ENCODE measurements around the gene ERC2.
"Not testable (repeated sequence)": the region's sequence is repeated elsewhere in the genome, so short reads cannot be mapped to it uniquely, and the experiment has no call there.

ERC2 gene

DNA sequence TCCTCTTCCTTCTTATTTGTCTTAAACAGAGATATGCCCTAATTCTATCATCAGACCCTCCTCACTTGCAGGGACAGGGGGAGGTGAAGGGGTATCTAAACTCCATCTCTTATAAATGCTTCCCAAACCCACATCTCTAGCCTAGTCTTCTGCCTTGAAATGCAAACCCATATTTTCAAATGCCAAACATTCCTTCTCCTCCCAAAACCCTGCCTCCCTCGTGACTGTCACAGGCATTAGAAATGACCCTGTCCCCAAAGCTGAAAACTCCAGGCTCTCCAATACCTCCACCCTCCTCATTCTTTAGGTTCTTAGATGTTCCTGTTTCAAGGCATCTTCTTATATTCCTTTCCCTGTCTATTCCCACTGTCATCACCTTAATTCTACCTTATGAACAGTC, 191.0 kb downstream of the ERC2 start:
- Mint-ChIP-seq H3K36me3 (no peaks in the 10 kb centered on the region), H3K4me1 (no peaks in the 10 kb centered on the region), H3K9me3 (no peaks in the 10 kb centered on the region), H3K4me3 (no peak overlapping the region), H3K27me3 (peaks cover 5% of the 10 kb centered on the region), H3K27ac (no peak overlapping the region)

DNA sequence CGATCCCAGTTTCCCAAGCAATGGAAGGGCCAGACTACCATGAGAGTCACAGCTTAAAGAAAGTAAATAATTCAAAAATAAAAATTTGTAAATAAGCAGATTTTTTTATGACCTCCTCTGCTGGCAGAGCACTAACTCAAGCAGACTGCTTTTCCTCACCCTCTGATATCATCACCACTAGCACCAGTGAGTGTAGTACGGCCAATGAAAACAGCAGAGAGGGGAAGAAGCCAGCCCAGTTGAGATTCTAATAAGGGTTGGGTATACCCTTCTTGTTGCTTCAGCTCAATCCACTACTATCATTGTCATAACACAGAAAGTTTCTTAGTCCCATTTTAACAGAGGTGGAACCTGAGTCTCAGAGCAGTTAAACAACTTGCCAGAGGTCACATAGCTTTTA, 193.1 kb downstream of the ERC2 start:
- no peaks in the 10 kb centered on the region for H3K9me3 Mint-ChIP-seq
- no peaks in the 10 kb centered on the region for H3K36me3 Mint-ChIP-seq
- H3K27me3 Mint-ChIP-seq, result peaks cover 3% of the 10 kb centered on the region
- no peak overlapping the region for H3K27ac Mint-ChIP-seq
- H3K4me1 Mint-ChIP-seq, result no peaks in the 10 kb centered on the region
- no peak overlapping the region for H3K4me3 Mint-ChIP-seq

- H3K27me3 Mint-ChIP-seq, result peaks cover 6% of the 10 kb centered on the region
These were observed 198.3 kb downstream of the ERC2 start for GRCh38 chr3:56269755-56270535.

DNA sequence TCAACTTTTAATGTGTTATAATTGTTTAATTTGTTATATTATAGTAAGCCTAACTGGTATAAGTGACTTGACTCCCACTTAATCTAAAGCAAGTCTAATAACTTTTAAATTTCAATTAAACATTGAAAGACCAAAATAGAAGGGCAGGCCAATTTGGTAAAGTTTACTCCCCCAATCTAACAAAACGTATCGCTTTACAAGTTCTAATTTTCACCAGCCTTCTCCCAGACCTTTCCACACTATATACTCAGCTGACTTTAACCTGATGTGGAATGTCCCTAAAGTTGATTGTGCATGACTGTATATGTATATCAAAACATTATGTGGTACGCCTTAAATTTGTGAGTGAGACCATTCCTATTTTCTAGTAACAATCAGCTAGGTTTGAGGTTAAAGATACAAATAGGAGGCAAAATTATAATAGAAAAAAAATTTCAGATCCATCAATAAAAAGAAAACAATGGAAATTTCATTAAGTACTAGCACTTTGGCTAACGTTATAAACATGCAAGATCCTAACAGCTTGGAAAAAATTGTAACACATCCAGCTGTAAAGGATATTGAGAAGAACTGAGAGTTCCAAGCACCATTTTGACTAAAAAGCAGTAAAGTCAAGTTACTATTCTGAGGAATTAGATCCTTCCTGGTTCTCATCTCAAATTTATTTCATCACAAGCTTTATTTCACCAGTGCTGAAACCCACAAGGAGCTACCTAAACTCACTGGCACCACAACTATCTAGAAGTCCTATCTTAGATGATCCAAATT, 199.5 kb downstream of the ERC2 start:
- no peak overlapping the region for H3K4me3 Mint-ChIP-seq
- no peaks in the 10 kb centered on the region for H3K9me3 Mint-ChIP-seq
- H3K27me3 Mint-ChIP-seq, result peaks cover 6% of the 10 kb centered on the region
- no peaks in the 10 kb centered on the region for H3K36me3 Mint-ChIP-seq
- H3K27ac Mint-ChIP-seq, result no peak overlapping the region
- H3K4me1 Mint-ChIP-seq, result no peaks in the 10 kb centered on the region

More at GRCh38 chr3:56269755-56270535, 198.3 kb downstream of the ERC2 start:
- no peaks in the 10 kb centered on the region for H3K36me3 Mint-ChIP-seq
- H3K4me3 Mint-ChIP-seq, result no peak overlapping the region
- no peaks in the 10 kb centered on the region for H3K9me3 Mint-ChIP-seq
- no peak overlapping the region for H3K27ac Mint-ChIP-seq
- no peaks in the 10 kb centered on the region for H3K4me1 Mint-ChIP-seq

GRCh38 chr3:56261852-56262251, 206.4 kb downstream of the ERC2 start:
- peaks cover 16% of the 10 kb centered on the region for H3K27me3 Mint-ChIP-seq
- not testable (repeated sequence) for H3K4me3 Mint-ChIP-seq, H3K36me3 Mint-ChIP-seq, H3K9me3 Mint-ChIP-seq, H3K27ac Mint-ChIP-seq, H3K4me1 Mint-ChIP-seq

DNA sequence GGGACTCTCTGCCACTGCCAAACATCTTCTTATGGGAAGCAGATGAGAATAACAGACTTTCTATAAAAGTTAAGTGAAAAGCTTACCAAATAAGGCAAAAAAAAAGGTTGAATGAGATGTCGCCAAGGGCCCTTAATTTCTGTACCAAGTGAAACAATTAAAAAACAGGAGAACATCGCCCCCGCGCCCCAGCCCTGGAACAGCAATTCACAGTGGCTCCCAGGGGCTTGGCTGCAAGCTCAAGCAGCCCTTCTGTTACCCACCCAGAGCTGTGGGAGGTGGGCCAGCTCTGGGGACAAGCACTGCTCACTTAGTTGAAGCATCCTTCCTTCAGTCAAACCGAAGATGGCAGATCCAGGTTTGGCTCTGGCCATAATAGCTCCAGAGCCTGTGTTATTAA, 208.0 kb downstream of the ERC2 start:
- Mint-ChIP-seq H3K36me3 (no peaks in the 10 kb centered on the region), H3K4me3 (no peak overlapping the region), H3K27me3 (peaks cover 12% of the 10 kb centered on the region), H3K27ac (no peak overlapping the region), H3K9me3 (no peaks in the 10 kb centered on the region), H3K4me1 (no peaks in the 10 kb centered on the region)

- Mint-ChIP-seq H3K4me3 (no peak overlapping the region), H3K9me3 (no peaks in the 10 kb centered on the region), H3K36me3 (no peaks in the 10 kb centered on the region), H3K27ac (no peak overlapping the region), H3K4me1 (no peaks in the 10 kb centered on the region), H3K27me3 (peaks cover 12% of the 10 kb centered on the region)
These were observed 210.4 kb downstream of the ERC2 start for GRCh38 chr3:56257826-56258225.

DNA sequence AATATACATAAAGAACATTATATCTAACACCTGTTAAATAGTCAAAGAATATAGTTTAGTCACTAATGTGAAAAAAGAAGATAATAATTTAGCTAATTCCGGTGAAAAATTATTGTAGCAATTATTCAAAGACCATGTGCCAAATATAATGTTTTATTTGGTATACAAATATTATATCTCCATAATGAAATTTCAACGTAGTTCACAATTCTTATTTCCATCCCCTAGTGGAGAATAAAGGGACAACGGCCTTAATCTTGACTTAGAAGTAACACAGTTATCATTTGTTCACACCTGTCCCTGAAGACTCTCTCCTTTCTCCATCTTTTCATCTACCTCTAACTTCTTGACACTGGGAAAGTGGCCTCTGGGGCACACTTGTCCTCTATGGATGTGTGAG, 213.4 kb downstream of the ERC2 start:
- H3K4me1 Mint-ChIP-seq, result no peaks in the 10 kb centered on the region
- no peaks in the 10 kb centered on the region for H3K36me3 Mint-ChIP-seq
- H3K9me3 Mint-ChIP-seq, result no peaks in the 10 kb centered on the region
- H3K4me3 Mint-ChIP-seq, result no peak overlapping the region
- no peak overlapping the region for H3K27ac Mint-ChIP-seq
- H3K27me3 Mint-ChIP-seq, result peaks cover 2% of the 10 kb centered on the region

- H3K4me3 Mint-ChIP-seq, result no peak overlapping the region
- no peak overlapping the region for H3K27ac Mint-ChIP-seq
- no peaks in the 10 kb centered on the region for H3K36me3 Mint-ChIP-seq
- H3K27me3 Mint-ChIP-seq, result peaks cover 2% of the 10 kb centered on the region
- no peaks in the 10 kb centered on the region for H3K4me1 Mint-ChIP-seq
- H3K9me3 Mint-ChIP-seq, result no peaks in the 10 kb centered on the region
These were observed 214.2 kb downstream of the ERC2 start for GRCh38 chr3:56253941-56254665.

- Mint-ChIP-seq H3K4me3 (no peak overlapping the region), H3K9me3 (no peaks in the 10 kb centered on the region), H3K36me3 (no peaks in the 10 kb centered on the region), H3K27ac (no peak overlapping the region), H3K27me3 (peaks cover 2% of the 10 kb centered on the region), H3K4me1 (no peaks in the 10 kb centered on the region)
These were observed 216.8 kb downstream of the ERC2 start for GRCh38 chr3:56251343-56251945.

GRCh38 chr3:56248021-56248420, 220.2 kb downstream of the ERC2 start:
- Mint-ChIP-seq H3K4me1 (no peaks in the 10 kb centered on the region), H3K36me3 (no peaks in the 10 kb centered on the region), H3K27me3 (peaks cover 2% of the 10 kb centered on the region), H3K9me3 (no peaks in the 10 kb centered on the region), H3K4me3 (no peak overlapping the region), H3K27ac (no peak overlapping the region)

DNA sequence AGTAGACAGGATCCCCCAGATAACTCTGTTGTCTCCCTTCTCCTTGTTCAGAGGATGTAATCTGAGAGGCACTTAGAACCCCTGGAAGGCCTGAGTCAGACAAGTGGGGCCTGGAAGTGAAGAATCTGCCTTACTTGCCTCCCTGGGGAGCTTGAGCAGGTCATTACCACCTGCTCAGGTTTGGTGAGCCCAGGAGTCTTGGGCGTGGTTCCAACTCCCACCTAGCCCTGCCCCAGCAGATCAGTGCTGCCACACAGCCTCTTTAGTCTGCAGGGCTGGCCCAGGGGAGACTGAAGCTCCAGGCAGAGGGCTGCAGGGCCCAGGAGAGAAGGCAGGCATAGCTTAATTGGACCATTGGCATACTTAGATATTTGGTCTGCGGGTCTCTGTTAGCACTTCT, 230.0 kb downstream of the ERC2 start:
- Mint-ChIP-seq H3K9me3 (no peaks in the 10 kb centered on the region), H3K27ac (no peak overlapping the region), H3K4me3 (no peak overlapping the region), H3K27me3 (peaks cover 3% of the 10 kb centered on the region), H3K4me1 (no peaks in the 10 kb centered on the region), H3K36me3 (no peaks in the 10 kb centered on the region)

DNA sequence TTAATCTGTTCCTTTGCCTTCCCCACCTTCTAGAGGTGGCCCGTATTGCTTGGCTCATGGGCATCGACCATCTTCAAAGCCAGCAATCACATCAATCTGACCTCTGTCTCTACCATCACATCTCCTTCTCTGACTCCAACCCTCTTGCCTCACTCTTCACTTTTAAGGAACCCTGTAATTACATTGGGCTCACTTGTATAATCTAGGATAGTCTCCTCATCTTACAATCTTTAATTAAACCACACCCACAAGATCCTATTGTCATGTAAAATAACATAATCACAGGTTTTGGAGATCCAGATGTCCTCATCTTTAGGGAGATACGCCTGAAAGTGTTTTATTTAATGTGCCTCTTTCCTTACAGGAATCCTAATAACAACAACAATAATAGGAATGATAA, 234.5 kb downstream of the ERC2 start:
- no peak overlapping the region for H3K27ac Mint-ChIP-seq
- H3K9me3 Mint-ChIP-seq, result peaks cover 5% of the 10 kb centered on the region
- H3K36me3 Mint-ChIP-seq, result no peaks in the 10 kb centered on the region
- no peaks in the 10 kb centered on the region for H3K4me1 Mint-ChIP-seq
- peaks cover 7% of the 10 kb centered on the region for H3K27me3 Mint-ChIP-seq
- no peak overlapping the region for H3K4me3 Mint-ChIP-seq

- H3K4me1 Mint-ChIP-seq, result no peaks in the 10 kb centered on the region
- H3K9me3 Mint-ChIP-seq, result peaks cover 5% of the 10 kb centered on the region
- H3K36me3 Mint-ChIP-seq, result no peaks in the 10 kb centered on the region
- H3K27me3 Mint-ChIP-seq, result peaks cover 6% of the 10 kb centered on the region
- H3K27ac Mint-ChIP-seq, result no peak overlapping the region
- no peak overlapping the region for H3K4me3 Mint-ChIP-seq
These were observed 239.0 kb downstream of the ERC2 start for GRCh38 chr3:56229311-56229710.

DNA sequence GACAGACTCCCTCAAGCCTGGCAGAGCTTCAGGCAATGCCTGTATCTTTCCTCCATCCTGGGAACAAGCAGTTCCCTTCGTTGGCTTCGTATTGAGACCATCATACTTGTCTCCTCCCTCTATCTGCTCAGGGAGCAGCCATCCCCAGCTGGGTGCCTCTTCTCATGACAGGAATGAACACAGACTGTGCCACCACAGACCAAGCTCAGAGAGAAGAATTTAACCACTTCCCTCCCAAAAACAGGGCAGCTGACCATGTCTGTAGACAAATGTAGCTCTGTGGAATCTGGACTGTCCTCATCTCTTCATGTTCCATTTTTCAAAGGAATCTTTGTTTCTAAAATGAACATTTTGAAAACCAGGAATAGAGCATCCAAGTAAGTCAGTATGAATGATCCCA, 245.4 kb downstream of the ERC2 start:
- H3K4me3 Mint-ChIP-seq, result no peak overlapping the region
- no peaks in the 10 kb centered on the region for H3K9me3 Mint-ChIP-seq
- H3K27me3 Mint-ChIP-seq, result peaks cover 2% of the 10 kb centered on the region
- no peaks in the 10 kb centered on the region for H3K4me1 Mint-ChIP-seq
- no peak overlapping the region for H3K27ac Mint-ChIP-seq
- H3K36me3 Mint-ChIP-seq, result no peaks in the 10 kb centered on the region

Data from activated naive CD4-positive, alpha-beta T cell treated with anti-CD3 and anti-CD28 coated beads, Interleukin-2, amount 50 U/mL, for 24 hours (primary cell).